GM12878 (cell line): ENCODE data around the gene TTLL10. TPM values are rescaled to one million over a fixed set of nuclear protein-coding genes. Genes with fewer than 3 reads are reported as not detected.

Source experiments
- CBFB ChIP-seq: IDR thresholded peaks from 2 replicates; pipeline ENCODE4 v1.6.1; 2016; ENCODE audit warnings: antibody characterized with exemption, low read depth
- EED ChIP-seq: sonication (generic); IDR thresholded peaks from 2 replicates; pipeline ENCODE4 v1.6.1; 2016; ENCODE audit warnings: antibody characterized with exemption, low read depth
- EZH2 ChIP-seq: IDR thresholded peaks from 2 replicates; pipeline ENCODE4 v1.6.1; 2012; ENCODE audit warnings: low read depth, mild to moderate bottlenecking, control low read depth, inconsistent platforms, low read length, borderline replicate concordance; ENCODE audit not compliant: control insufficient read depth
- KAT2A ChIP-seq: conservative IDR thresholded peaks from 2 replicates; pipeline ENCODE4 v1.6.1; 2011; ENCODE audit warnings: low read depth, low read length; ENCODE audit not compliant: control insufficient read depth
- KDM1A ChIP-seq: fragments of 200-600 bp; sonication (generic); IDR thresholded peaks from 2 replicates; pipeline ENCODE4 v1.6.1; 2016; ENCODE audit warnings: borderline replicate concordance
- MTA2 ChIP-seq: fragments of 450-650 bp; IDR thresholded peaks from 2 replicates; pipeline ENCODE4 v1.6.1; 2016; ENCODE audit warnings: low read depth, mild to moderate bottlenecking, moderate library complexity
- NFYA ChIP-seq: IDR thresholded peaks from 2 replicates; pipeline ENCODE4 v1.6.1; 2011; ENCODE audit warnings: low read depth, mild to moderate bottlenecking, low read length, improper control_type of control experiment, borderline replicate concordance
- NR2F1 ChIP-seq: fragments of 450-650 bp; conservative IDR thresholded peaks from 2 replicates; pipeline ENCODE4 v1.6.1; 2017; ENCODE audit warnings: mild to moderate bottlenecking
- PML ChIP-seq: IDR thresholded peaks from 2 replicates; pipeline ENCODE4 v1.6.1; 2012; ENCODE audit warnings: low read length, inconsistent platforms
- RAD21 ChIP-seq: IDR thresholded peaks from 2 replicates; pipeline ENCODE4 v1.6.1; 2011; ENCODE audit warnings: mild to moderate bottlenecking, low read depth, low read length, moderate library complexity; ENCODE audit not compliant: insufficient read depth
- ZNF217 ChIP-seq: fragments of 450-650 bp; IDR thresholded peaks from 2 replicates; pipeline ENCODE4 v1.6.1; 2017; ENCODE audit warnings: antibody characterized with exemption, mild to moderate bottlenecking
- ZNF274 ChIP-seq: IDR thresholded peaks from one replicate; pipeline ENCODE4 v1.8.0; 2011; ENCODE audit not compliant: insufficient read length, insufficient read depth
- polyA plus RNA-seq, 11 experiments: library from polyadenylated mRNA; depleted of rRNA in 4 of 11; unstranded in 6 of 11; stranded (reverse) in 5 of 11; fragments of >200 nt; fragmentation: Nextera tagmentation in 4 of 11; fragmentation: Illumina TruSeq in 1 of 11; extraction: Ambion mirVana in 4 of 11; extraction: Trizol in 1 of 11; gene quantifications; 1 replicate in 1 of 11; 2 replicates in 10 of 11; pipeline versions ENCODE4 v1.2.1 to v1.2.3, GENCODE V29; 2011 to 2016; ENCODE audit warnings: inconsistent platforms in 2 of 11, missing spikeins in 2 of 11, low read depth in 1 of 11
- total RNA-seq, 4 experiments: library from RNA; depleted of rRNA in 3 of 4; stranded (reverse); fragments of >200 nt in 3 of 4; fragmentation: Illumina TruSeq in 1 of 4; extraction: Trizol in 1 of 4; gene quantifications; 2 replicates each; pipeline versions ENCODE4 v1.2.1 to v1.2.3, GENCODE V29; 2013 to 2021
- TF ChIP-seq, protein P1 (sequence below): fragments of 150-350 bp; IDR thresholded peaks from 2 replicates; pipeline ENCODE4 v1.6.1; 2014; ENCODE audit warnings: mild to moderate bottlenecking, low read depth, low read length
- TF ChIP-seq, protein P2 (sequence below): fragments of 450-650 bp; IDR thresholded peaks from 2 replicates; pipeline ENCODE4 v1.6.1; 2018; ENCODE audit warnings: mild to moderate bottlenecking, low read depth, moderate library complexity; ENCODE audit not compliant: partially characterized antibody
- TF ChIP-seq, protein P3 (sequence below): IDR thresholded peaks from 2 replicates; pipeline ENCODE4 v1.6.1; 2012; ENCODE audit warnings: low read depth, low read length, improper control_type of control experiment
- TF ChIP-seq, protein P4 (sequence below): IDR thresholded peaks from 2 replicates; pipeline ENCODE4 v1.6.1; 2012; ENCODE audit warnings: low read length, inconsistent platforms

TTLL10 gene
- total and polyA plus RNA-seq, 10 of the 15 experiments (the other 5 are each of a cell fraction or from before 2014, with no cell fraction given) = not detected

DNA sequence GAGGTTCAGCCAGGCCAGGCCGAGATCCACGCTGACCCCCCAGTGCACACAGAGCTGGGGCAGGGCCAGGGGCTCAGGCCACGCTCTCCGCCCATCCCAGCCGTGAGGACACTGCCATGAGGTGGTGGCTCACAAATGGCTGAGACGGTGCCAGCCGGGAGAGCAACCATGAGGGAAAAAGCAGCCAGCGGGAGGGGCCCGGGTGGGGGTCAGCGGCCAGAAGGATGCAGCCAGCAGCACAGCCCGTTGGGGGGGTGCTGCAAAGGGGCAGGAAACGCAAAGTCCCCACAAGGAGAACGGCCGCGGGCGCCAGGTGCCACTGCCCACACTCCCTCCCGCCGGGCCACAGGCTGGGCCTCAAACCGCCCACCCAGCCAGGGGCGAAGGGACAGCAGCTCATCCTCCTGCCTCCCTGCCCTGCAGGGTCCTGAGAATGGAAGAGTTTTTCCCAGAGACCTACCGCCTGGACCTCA, 8.3 kb downstream of the TTLL10 start (continued):
- TF ChIP-seq, protein P1, sequence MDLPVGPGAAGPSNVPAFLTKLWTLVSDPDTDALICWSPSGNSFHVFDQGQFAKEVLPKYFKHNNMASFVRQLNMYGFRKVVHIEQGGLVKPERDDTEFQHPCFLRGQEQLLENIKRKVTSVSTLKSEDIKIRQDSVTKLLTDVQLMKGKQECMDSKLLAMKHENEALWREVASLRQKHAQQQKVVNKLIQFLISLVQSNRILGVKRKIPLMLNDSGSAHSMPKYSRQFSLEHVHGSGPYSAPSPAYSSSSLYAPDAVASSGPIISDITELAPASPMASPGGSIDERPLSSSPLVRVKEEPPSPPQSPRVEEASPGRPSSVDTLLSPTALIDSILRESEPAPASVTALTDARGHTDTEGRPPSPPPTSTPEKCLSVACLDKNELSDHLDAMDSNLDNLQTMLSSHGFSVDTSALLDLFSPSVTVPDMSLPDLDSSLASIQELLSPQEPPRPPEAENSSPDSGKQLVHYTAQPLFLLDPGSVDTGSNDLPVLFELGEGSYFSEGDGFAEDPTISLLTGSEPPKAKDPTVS = no peak
- TF ChIP-seq NR2F1 = no peak
- TF ChIP-seq EZH2 = no peak
- TF ChIP-seq, protein P2, sequence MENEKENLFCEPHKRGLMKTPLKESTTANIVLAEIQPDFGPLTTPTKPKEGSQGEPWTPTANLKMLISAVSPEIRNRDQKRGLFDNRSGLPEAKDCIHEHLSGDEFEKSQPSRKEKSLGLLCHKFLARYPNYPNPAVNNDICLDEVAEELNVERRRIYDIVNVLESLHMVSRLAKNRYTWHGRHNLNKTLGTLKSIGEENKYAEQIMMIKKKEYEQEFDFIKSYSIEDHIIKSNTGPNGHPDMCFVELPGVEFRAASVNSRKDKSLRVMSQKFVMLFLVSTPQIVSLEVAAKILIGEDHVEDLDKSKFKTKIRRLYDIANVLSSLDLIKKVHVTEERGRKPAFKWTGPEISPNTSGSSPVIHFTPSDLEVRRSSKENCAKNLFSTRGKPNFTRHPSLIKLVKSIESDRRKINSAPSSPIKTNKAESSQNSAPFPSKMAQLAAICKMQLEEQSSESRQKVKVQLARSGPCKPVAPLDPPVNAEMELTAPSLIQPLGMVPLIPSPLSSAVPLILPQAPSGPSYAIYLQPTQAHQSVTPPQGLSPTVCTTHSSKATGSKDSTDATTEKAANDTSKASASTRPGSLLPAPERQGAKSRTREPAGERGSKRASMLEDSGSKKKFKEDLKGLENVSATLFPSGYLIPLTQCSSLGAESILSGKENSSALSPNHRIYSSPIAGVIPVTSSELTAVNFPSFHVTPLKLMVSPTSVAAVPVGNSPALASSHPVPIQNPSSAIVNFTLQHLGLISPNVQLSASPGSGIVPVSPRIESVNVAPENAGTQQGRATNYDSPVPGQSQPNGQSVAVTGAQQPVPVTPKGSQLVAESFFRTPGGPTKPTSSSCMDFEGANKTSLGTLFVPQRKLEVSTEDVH = no peak
- TF ChIP-seq RAD21 = no peak
- no peak for TF ChIP-seq KDM1A
- no peak for TF ChIP-seq ZNF217
- TF ChIP-seq, protein P3, sequence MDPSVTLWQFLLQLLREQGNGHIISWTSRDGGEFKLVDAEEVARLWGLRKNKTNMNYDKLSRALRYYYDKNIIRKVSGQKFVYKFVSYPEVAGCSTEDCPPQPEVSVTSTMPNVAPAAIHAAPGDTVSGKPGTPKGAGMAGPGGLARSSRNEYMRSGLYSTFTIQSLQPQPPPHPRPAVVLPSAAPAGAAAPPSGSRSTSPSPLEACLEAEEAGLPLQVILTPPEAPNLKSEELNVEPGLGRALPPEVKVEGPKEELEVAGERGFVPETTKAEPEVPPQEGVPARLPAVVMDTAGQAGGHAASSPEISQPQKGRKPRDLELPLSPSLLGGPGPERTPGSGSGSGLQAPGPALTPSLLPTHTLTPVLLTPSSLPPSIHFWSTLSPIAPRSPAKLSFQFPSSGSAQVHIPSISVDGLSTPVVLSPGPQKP = no peak
- TF ChIP-seq EED = no peak
- TF ChIP-seq MTA2 = no peak
- no peak for TF ChIP-seq NFYA
- no peak for TF ChIP-seq KAT2A
- TF ChIP-seq ZNF274 = no peak
- TF ChIP-seq, protein P4, sequence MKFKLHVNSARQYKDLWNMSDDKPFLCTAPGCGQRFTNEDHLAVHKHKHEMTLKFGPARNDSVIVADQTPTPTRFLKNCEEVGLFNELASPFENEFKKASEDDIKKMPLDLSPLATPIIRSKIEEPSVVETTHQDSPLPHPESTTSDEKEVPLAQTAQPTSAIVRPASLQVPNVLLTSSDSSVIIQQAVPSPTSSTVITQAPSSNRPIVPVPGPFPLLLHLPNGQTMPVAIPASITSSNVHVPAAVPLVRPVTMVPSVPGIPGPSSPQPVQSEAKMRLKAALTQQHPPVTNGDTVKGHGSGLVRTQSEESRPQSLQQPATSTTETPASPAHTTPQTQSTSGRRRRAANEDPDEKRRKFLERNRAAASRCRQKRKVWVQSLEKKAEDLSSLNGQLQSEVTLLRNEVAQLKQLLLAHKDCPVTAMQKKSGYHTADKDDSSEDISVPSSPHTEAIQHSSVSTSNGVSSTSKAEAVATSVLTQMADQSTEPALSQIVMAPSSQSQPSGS = no peak
- no peak for TF ChIP-seq PML
- TF ChIP-seq CBFB = no peak
